Transverse colon (tissue), 4 donors: ENCODE data around the gene PNMA1. TPM values are rescaled to one million over a fixed set of nuclear protein-coding genes. Genes with fewer than 3 reads are reported as not detected.

ENCODE experiments used
- DNase-seq: peaks from one replicate; pipeline ENCODE4 v3.0.0-alpha.2; 2019
- H3K27ac ChIP-seq, 4 donors: fragments of 200-600 bp; sonication (generic); 2 replicates each; pipeline ENCODE4 v1.5.1; 2016 to 2018; ENCODE audit warnings: inconsistent platforms in 4 of 4
- H3K27me3 ChIP-seq: fragments of 200-600 bp; sonication (generic); 2 replicates; pipeline ENCODE4 v1.5.1; 2017; ENCODE audit warnings: inconsistent platforms
- H3K36me3 ChIP-seq, 4 donors: fragments of 200-600 bp; sonication (generic); 2 replicates each; pipeline ENCODE4 v1.5.1; 2017 to 2019; ENCODE audit warnings: inconsistent platforms in 4 of 4
- H3K4me1 ChIP-seq, 4 donors: fragments of 200-600 bp; sonication (generic); 2 replicates each; pipeline ENCODE4 v1.5.1; 2017 to 2020; ENCODE audit warnings: inconsistent platforms in 4 of 4
- H3K4me3 ChIP-seq, 4 donors: fragments of 200-600 bp; sonication (generic); 1 replicate in 1 of 4; 2 replicates in 3 of 4; pipeline versions ENCODE4 v1.5.1 to v1.6.1; 2017 to 2019; ENCODE audit warnings: inconsistent platforms in 4 of 4
- H3K9me3 ChIP-seq, 2 donors: fragments of 200-600 bp; sonication (generic); 2 replicates each; pipeline ENCODE4 v1.5.1; 2017 to 2019; ENCODE audit warnings: inconsistent platforms in 2 of 2
- EP300 ChIP-seq: sonication (generic); formaldehyde crosslinking; IDR thresholded peaks from one replicate; pipeline ENCODE4 v1.6.1; 2017; ENCODE audit warnings: antibody characterized with exemption, low read depth
- POLR2A ChIP-seq: fragments of 450-650 bp; IDR thresholded peaks from one replicate; pipeline ENCODE4 v1.6.1; 2016; ENCODE audit warnings: antibody characterized with exemption, mild to moderate bottlenecking, moderate library complexity
- POLR2AphosphoS5 ChIP-seq, 3 donors: sonication (generic); formaldehyde crosslinking; IDR thresholded peaks; one replicate each; pipeline ENCODE4 v1.6.1; 2016; ENCODE audit warnings: antibody characterized with exemption in 3 of 3
- WGBS, 2 donors: methylation state at CpG; one replicate each; pipeline ENCODE4 v1.1.5; 2018; ENCODE audit warnings: low coverage in 1 of 2; 5-methylcytosine and 5-hydroxymethylcytosine counted together
- in situ Hi-C, 4 donors: fragments of 200-750 bp; cut with MboI; loops; one replicate each; pipeline versions ENCODE4 v1.15.0 to v1.15.1; 2017; ENCODE audit warnings: low sequenced_read_pairs in 3 of 4, low pct_ligation_motif_present in 1 of 4, low pct_unique_long_range_greater_than_20kb in 1 of 4
- intact Hi-C: fragments of 100-400 bp; cut with DNase I; formaldehyde crosslinking; loops from one replicate; pipeline ENCODE4 v1.15.1; 2023; ENCODE audit warnings: low total_unique reads
- total RNA-seq, 4 donors: library from RNA; depleted of rRNA; stranded (reverse); fragments of >200 nt; gene quantifications; one replicate each; pipeline ENCODE4 v1.1.0, GENCODE V29; 2016
- TF ChIP-seq, protein P1 (sequence below), 5 experiments: fragments of 200-600 bp in 3 of 5; fragments of 450-650 bp in 2 of 5; sonication (generic) in 3 of 5; IDR thresholded peaks; 1 replicate in 2 of 5; 2 replicates in 3 of 5; pipeline ENCODE4 v1.5.1; 2016 to 2017; ENCODE audit warnings: antibody characterized with exemption in 5 of 5, inconsistent platforms in 3 of 5, mild to moderate bottlenecking in 2 of 5, moderate library complexity in 1 of 5

PNMA1 gene
- total RNA-seq, 4 donors from 2014 or later, result 12.7 to 22.1 (median 12.7) TPM

GRCh38 chr14:73761618-73762355 lies 47.6 kb upstream of the PNMA1 start:
- H3K4me1 ChIP-seq, result peaks cover 66 to 86% (median 79%) of the 10 kb centered on the region in 4 donors
- H3K4me3 ChIP-seq, result no peak overlapping the region
- intact Hi-C loops, result no loop called here
- in situ Hi-C loops, result no loop called here
- no peaks in the 10 kb centered on the region for H3K36me3 ChIP-seq
- WGBS, 2 donors, result 33% methylated on average over 2 of the region's 2 CpGs; no CpG with 5 or more reads in 1 of the 2 donors
- TF ChIP-seq, protein P1, sequence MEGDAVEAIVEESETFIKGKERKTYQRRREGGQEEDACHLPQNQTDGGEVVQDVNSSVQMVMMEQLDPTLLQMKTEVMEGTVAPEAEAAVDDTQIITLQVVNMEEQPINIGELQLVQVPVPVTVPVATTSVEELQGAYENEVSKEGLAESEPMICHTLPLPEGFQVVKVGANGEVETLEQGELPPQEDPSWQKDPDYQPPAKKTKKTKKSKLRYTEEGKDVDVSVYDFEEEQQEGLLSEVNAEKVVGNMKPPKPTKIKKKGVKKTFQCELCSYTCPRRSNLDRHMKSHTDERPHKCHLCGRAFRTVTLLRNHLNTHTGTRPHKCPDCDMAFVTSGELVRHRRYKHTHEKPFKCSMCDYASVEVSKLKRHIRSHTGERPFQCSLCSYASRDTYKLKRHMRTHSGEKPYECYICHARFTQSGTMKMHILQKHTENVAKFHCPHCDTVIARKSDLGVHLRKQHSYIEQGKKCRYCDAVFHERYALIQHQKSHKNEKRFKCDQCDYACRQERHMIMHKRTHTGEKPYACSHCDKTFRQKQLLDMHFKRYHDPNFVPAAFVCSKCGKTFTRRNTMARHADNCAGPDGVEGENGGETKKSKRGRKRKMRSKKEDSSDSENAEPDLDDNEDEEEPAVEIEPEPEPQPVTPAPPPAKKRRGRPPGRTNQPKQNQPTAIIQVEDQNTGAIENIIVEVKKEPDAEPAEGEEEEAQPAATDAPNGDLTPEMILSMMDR (IDR thresholded peaks at IDR 0.05), result no peak
- TF ChIP-seq POLR2AphosphoS5 (IDR thresholded peaks at IDR 0.05) (no peak), EP300 (no peak)
- no peaks in the 10 kb centered on the region for H3K9me3 ChIP-seq
- H3K27me3 ChIP-seq, result no peaks in the 10 kb centered on the region
- H3K27ac ChIP-seq, result peak overlapping the region; percentile 99 to 100 (median 100)
- no peak for DNase-seq

DNA sequence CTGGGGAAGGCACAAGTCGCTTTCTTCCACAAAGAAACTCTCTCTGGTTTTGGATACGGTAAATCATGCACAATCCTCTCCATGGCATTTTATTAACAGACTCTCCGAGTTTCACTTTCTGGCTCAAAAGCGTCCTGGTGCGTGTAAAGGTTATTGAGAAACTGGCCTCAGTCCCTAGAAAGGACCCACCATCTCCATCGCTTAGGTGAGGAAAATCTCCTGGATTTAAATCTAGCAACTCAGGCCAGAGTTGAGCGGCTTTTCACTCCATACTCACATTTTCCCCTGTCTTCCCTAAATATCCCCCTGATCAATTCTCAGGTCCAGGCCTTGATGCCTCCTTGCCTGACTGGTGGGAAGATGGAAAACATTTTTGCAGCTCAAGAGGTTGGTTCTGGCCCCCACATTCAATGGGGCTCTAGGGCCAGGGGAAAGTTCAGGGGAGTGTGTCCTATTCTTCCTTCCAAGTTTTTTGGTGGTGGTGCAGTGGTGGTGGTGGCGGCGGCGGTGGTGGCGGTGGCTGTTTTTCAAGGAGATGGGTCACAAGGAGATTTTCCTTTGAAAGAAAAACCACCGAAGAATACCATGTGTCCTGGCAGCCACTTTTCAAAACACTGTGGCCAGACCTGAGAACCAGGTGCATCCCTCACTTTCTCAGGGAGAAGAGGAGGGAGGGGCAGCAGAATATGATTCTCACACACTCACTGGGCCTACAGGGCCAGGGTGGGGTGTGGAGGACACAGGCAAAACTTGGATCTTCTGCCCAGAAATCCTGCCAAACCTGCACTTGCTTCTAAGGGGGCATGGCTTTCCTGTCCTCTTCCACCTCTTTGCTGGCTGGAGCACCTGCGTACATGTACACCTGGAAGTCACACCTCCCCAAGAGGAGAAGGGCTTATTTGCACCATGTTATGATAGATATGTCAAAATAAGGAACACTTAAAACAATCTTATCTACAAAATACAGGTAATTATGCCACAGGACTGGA lies 46.7 kb upstream of the PNMA1 start:
- no peaks in the 10 kb centered on the region for H3K36me3 ChIP-seq
- H3K27ac ChIP-seq, result peak overlapping the region; percentile 99 to 100 (median 100)
- TF ChIP-seq POLR2AphosphoS5 (IDR thresholded peaks at IDR 0.05), result no peak
- peak; percentile 77 for TF ChIP-seq EP300
- DNase-seq, result peak; percentile 41
- peak overlapping the region in 3 of 4 donors; percentile 85 to 93 (median 85) for H3K4me3 ChIP-seq
- intact Hi-C loops, result no loop called here
- 17 to 48% methylated on average over 1 to 13 of the region's 13 CpGs for WGBS, 2 donors
- peaks cover 74 to 88% (median 83%) of the 10 kb centered on the region in 4 donors for H3K4me1 ChIP-seq
- H3K9me3 ChIP-seq, result no peaks in the 10 kb centered on the region
- no peaks in the 10 kb centered on the region for H3K27me3 ChIP-seq
- in situ Hi-C loops, result no loop called here

DNA sequence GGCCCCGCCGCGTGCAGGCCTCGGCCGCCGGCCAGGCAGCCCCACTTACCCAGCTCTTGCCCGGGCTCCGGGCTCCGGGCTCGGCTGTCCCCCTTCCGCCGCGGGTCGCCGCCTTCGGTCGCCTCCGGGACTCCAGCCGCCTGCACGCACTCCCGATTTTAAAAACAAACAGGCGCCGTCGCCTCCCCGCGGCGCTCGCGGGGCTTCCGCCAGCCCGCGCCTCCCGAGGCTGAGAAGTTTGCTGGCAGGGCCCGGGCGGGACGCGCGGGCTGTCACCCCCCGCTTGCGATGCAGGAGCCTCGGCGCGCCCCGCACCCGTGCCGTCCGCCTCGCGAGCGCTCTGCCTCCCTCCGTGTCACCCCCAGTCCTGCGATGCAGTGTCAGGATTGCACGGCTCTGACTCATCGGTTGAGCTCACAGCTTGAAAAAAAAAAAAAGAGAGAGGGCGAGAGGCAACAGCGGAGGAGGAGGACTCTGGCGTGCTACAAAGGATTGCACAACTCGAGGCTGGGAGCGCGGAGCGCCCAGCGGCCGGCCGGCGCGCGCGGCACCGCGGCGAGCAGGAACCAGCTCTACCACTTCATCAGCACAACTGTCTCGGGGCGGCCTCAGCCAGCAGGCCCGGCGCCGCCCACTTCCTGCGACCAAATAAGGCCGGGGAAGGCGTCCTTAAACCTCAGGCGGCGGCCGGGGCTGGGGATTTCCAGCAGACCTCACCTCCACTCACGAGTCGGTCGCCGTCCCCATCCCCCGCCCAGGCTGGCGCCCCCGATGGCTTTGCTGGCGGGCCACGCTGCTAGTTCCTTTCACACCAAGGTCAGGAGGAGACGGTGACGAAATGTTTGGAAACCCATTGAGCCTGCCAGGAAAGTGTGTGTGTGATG lies 45.8 kb upstream of the PNMA1 start:
- 0% methylated on average over 86 of the region's 93 CpGs; no CpG with 5 or more reads in 1 of the 2 donors for WGBS, 2 donors
- TF ChIP-seq, protein P1 (IDR thresholded peaks at IDR 0.05), result peak in 4 of 5 experiments; percentile 14 to 46 (median 22)
- TF ChIP-seq POLR2A (peak; percentile 97), EP300 (no peak), POLR2AphosphoS5 (IDR thresholded peaks at IDR 0.05) (peak; percentile 85 to 99 (median 97))
- peak; percentile 97 for DNase-seq
- Histone ChIP-seq H3K4me3 (peak overlapping the region; percentile 72 to 93 (median 85)), H3K4me1 (peaks cover 74 to 88% (median 83%) of the 10 kb centered on the region in 4 donors), H3K27me3 (no peaks in the 10 kb centered on the region), H3K36me3 (no peaks in the 10 kb centered on the region), H3K9me3 (no peaks in the 10 kb centered on the region), H3K27ac (peak overlapping the region; percentile 99 to 100 (median 100))
- intact Hi-C loops, result loop anchor here (1.0 kb wide), 1 partner anchor 25 kb away; no protein-coding TSS in a partner anchor
- in situ Hi-C loops, result no loop called here

- TF ChIP-seq POLR2AphosphoS5 (IDR thresholded peaks at IDR 0.05) (peak; percentile 53 to 72 (median 72)), EP300 (no peak), POLR2A (no peak)
- Histone ChIP-seq H3K27me3 (no peaks in the 10 kb centered on the region), H3K4me3 (peak overlapping the region; percentile 76 to 93 (median 85)), H3K4me1 (peaks cover 74 to 88% (median 83%) of the 10 kb centered on the region in 4 donors), H3K9me3 (no peaks in the 10 kb centered on the region), H3K36me3 (no peaks in the 10 kb centered on the region), H3K27ac (peak overlapping the region; percentile 99 to 100 (median 100))
- intact Hi-C loops (loop anchor here (1.0 kb wide), 1 partner anchor 26 kb away; no protein-coding TSS in a partner anchor), in situ Hi-C loops (no loop called here)
- DNase-seq, result peak; percentile 74
- no CpG with 5 or more reads among the region's 71 CpGs for WGBS, 2 donors
Observed at GRCh38 chr14:73759183-73759713, 45.1 kb upstream of the PNMA1 start.
